HepG2 (cell line): ENCODE data around the gene NRIP2. TPM values are rescaled to one million over a fixed set of nuclear protein-coding genes. Genes with fewer than 3 reads are reported as not detected.

ENCODE experiments used
- ATF1 ChIP-seq: IDR thresholded peaks from 2 replicates; pipeline ENCODE4 v1.6.1; 2016; ENCODE audit warnings: mild to moderate bottlenecking, control low read depth
- ATF7-NPFF ChIP-seq: sonication (generic); formaldehyde crosslinking; IDR thresholded peaks from 2 replicates; pipeline ENCODE4 v1.8.1; 2023; ENCODE audit warnings: mild to moderate bottlenecking, low read depth, missing genetic modification reagents, moderate library complexity
- IRX3 ChIP-seq: sonication (generic); formaldehyde crosslinking; IDR thresholded peaks from 2 replicates; pipeline ENCODE4 v1.8.1; 2023; ENCODE audit warnings: mild to moderate bottlenecking, low read depth, missing genetic modification reagents, borderline replicate concordance
- KMT2B ChIP-seq: IDR thresholded peaks from 2 replicates; pipeline ENCODE4 v1.6.1; 2016; ENCODE audit warnings: missing genetic modification reagents, missing compliant biosample characterization
- MAFG ChIP-seq: sonication (generic); formaldehyde crosslinking; IDR thresholded peaks from 2 replicates; pipeline ENCODE4 v1.5.1; 2020; ENCODE audit warnings: mild to moderate bottlenecking, missing genetic modification reagents
- NBN ChIP-seq: fragments of 450-650 bp; conservative IDR thresholded peaks from 2 replicates; pipeline ENCODE4 v1.6.1; 2017
- NFE2L1 ChIP-seq: sonication (generic); formaldehyde crosslinking; IDR thresholded peaks from 2 replicates; pipeline ENCODE4 v1.4.0; 2020; ENCODE audit warnings: missing genetic modification reagents, mild to moderate bottlenecking, borderline replicate concordance
- PRDM10 ChIP-seq: sonication (generic); formaldehyde crosslinking; IDR thresholded peaks from 2 replicates; pipeline ENCODE4 v1.4.0; 2020; ENCODE audit warnings: low read depth, missing genetic modification reagents
- RFX1 ChIP-seq: fragments of 450-650 bp; IDR thresholded peaks from 2 replicates; pipeline ENCODE4 v1.6.1; 2017
- SNAPC4 ChIP-seq: sonication (generic); formaldehyde crosslinking; IDR thresholded peaks from 2 replicates; pipeline ENCODE4 v1.4.0; 2020; ENCODE audit warnings: mild to moderate bottlenecking, missing genetic modification reagents
- TFDP1 ChIP-seq: IDR thresholded peaks from 2 replicates; pipeline ENCODE4 v1.6.1; 2016; ENCODE audit warnings: missing compliant biosample characterization, missing genetic modification reagents, borderline replicate concordance
- TGIF2 ChIP-seq: IDR thresholded peaks from 2 replicates; pipeline ENCODE4 v1.6.1; 2016; ENCODE audit warnings: control low read depth, missing compliant biosample characterization
- THAP11 ChIP-seq: IDR thresholded peaks from 2 replicates; pipeline ENCODE4 v1.6.1; 2016; ENCODE audit warnings: missing biosample characterization, missing genetic modification reagents
- ZNF10 ChIP-seq: sonication (generic); formaldehyde crosslinking; IDR thresholded peaks from 2 replicates; pipeline ENCODE4 v1.4.0; 2020; ENCODE audit warnings: mild to moderate bottlenecking, low read depth, missing genetic modification reagents, borderline replicate concordance
- ZNF326 ChIP-seq: sonication (generic); formaldehyde crosslinking; IDR thresholded peaks from 2 replicates; pipeline ENCODE4 v1.4.0; 2020; ENCODE audit warnings: missing genetic modification reagents, borderline replicate concordance
- ZNF33B ChIP-seq: sonication (generic); formaldehyde crosslinking; IDR thresholded peaks from 2 replicates; pipeline ENCODE4 v1.5.1; 2020; ENCODE audit warnings: mild to moderate bottlenecking, missing genetic modification reagents
- ZNF782 ChIP-seq: sonication (generic); formaldehyde crosslinking; IDR thresholded peaks from 2 replicates; pipeline ENCODE4 v1.4.0; 2020; ENCODE audit warnings: missing genetic modification reagents, mild to moderate bottlenecking, borderline replicate concordance
- polyA plus RNA-seq, 8 experiments: library from polyadenylated mRNA; depleted of rRNA in 3 of 8; stranded (reverse) in 7 of 8; unstranded in 1 of 8; fragments of >200 nt; fragmentation: Illumina TruSeq in 4 of 8; extraction: Trizol in 4 of 8; gene quantifications; 2 replicates each; pipeline versions ENCODE4 v1.2.1 to v1.2.3, GENCODE V29; 2011 to 2016; ENCODE audit warnings: low read depth in 4 of 8, missing spikeins in 1 of 8, mixed read lengths in 1 of 8; ENCODE audit not compliant: insufficient read depth in 1 of 8
- total RNA-seq, 5 experiments: library from RNA; depleted of rRNA; stranded (reverse); fragments of >200 nt; fragmentation: Illumina TruSeq; extraction: Trizol; gene quantifications; 2 replicates each; pipeline ENCODE4 v1.2.3, GENCODE V29; 2016; ENCODE audit warnings: low read depth in 1 of 5
- TF ChIP-seq, protein P1 (sequence below): sonication (generic); formaldehyde crosslinking; IDR thresholded peaks from 2 replicates; pipeline ENCODE4 v1.5.0; 2020; ENCODE audit warnings: missing genetic modification reagents

NRIP2 gene
- total and polyA plus RNA-seq, 2 of the 13 experiments (the other 11 are each of a cell fraction or from before 2014, with no cell fraction given): not detected

- TF ChIP-seq PRDM10 (CRISPR knock-in tag) (no peak), TGIF2 (no peak), SNAPC4 (CRISPR knock-in tag) (no peak), ZNF782 (CRISPR knock-in tag) (no peak), ATF7-NPFF (CRISPR knock-in tag) (no peak), NFE2L1 (CRISPR knock-in tag) (no peak), ZNF326 (CRISPR knock-in tag) (no peak), THAP11 (CRISPR knock-in tag) (no peak), MAFG (no peak), RFX1 (no peak), ZNF33B (CRISPR knock-in tag) (no peak), KMT2B (no peak), TFDP1 (no peak), ZNF10 (CRISPR knock-in tag) (no peak), ATF1 (no peak), IRX3 (CRISPR knock-in tag) (no peak), NBN (no peak)
- TF ChIP-seq, protein P1, sequence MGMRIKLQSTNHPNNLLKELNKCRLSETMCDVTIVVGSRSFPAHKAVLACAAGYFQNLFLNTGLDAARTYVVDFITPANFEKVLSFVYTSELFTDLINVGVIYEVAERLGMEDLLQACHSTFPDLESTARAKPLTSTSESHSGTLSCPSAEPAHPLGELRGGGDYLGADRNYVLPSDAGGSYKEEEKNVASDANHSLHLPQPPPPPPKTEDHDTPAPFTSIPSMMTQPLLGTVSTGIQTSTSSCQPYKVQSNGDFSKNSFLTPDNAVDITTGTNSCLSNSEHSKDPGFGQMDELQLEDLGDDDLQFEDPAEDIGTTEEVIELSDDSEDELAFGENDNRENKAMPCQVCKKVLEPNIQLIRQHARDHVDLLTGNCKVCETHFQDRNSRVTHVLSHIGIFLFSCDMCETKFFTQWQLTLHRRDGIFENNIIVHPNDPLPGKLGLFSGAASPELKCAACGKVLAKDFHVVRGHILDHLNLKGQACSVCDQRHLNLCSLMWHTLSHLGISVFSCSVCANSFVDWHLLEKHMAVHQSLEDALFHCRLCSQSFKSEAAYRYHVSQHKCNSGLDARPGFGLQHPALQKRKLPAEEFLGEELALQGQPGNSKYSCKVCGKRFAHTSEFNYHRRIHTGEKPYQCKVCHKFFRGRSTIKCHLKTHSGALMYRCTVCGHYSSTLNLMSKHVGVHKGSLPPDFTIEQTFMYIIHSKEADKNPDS (CRISPR knock-in tag): no peak
Measured at GRCh38 chr12:2877953-2878732, 43.3 kb upstream of the NRIP2 start (continued).
